GM12865 (cell line): ENCODE measurements around the gene UBTD1.

Source experiments
- DNase-seq: peaks from one replicate; pipeline ENCODE4 v3.0.0; 2010; ENCODE audit warnings: low read depth
- H3K4me3 ChIP-seq: 2 replicates; pipeline ENCODE4 v1.5.1; 2011; ENCODE audit warnings: mild to moderate bottlenecking, low read depth, low read length, control low read depth
- CTCF ChIP-seq: IDR thresholded peaks from 2 replicates; pipeline ENCODE4 v1.5.1; 2011; ENCODE audit warnings: low read length, control low read depth, low read depth, inconsistent platforms; ENCODE audit not compliant: insufficient read depth; ENCODE audit errors: missing control alignments

Gene UBTD1

GRCh38 chr10:97514344-97514743, 15.6 kb downstream of the UBTD1 start:
- no peak for DNase-seq
- H3K4me3 ChIP-seq = no peak overlapping the region
- TF ChIP-seq CTCF = no peak

DNA sequence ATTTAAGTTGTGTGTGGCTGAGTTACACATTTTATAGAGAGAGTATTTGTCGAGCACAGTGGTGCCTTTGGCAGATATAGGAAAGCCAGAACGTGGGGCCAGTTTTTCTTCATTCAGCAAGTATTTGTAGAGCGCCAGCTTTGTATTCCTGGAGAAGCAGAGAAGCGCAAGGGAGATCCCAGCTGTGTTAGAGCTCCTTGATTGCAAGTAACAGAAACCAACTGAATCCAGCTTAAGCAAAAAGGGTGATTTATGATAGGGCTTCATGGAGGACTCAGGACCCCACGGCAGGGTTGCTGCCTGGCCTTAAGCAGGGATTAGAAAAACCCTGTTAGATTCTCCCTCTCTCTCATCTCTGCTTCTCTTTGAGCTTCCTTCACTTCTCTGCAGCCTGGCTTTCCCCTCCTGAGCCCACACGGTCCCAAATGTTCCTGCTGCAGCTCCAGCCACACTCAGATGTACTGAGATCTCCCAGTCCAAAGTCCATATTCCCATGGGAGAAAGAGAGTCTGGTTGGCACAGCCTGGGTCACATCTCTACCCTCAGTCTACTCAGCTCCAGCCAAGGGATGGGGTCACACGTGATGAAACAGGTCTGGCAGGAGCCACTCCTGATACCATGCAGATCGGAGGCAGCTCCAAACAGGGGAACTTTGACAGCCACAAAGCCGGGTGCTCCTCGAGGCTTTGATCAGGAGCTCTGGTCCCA, 16.7 kb downstream of the UBTD1 start:
- DNase-seq = no peak
- no peak for TF ChIP-seq CTCF
- H3K4me3 ChIP-seq = no peak overlapping the region

DNA sequence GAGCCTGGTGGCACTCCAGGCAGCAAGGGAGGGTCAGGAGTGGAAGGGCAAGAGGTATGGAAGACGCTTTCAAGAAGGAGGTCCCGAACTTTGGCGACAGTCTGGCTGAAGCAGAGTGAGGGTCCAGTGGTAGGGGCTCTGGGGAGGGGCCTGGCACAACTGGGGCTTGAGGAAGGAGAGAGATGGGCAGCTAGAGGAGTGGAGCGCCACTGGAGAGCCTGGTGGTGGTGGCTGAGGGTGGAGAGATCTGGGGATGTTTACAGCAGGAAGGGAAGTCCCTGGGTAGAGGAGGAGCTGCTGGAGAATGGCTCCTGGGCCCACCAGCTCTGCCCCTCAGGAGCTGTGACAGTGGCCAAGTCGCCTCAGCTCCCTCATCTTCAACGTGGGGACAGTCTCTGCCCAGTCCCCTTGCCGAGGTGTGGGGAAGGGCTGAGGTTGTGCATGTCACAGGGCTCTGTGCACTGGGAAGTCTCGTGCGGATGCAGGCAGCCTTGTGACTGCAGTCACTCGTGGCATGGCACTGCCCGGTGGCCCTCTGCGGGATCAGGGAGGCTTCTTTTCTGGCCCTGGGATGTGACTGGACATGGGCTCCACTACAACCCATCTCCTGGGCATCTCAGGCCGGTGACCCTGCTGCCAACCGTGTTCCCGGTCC, 18.5 kb downstream of the UBTD1 start:
- no peak overlapping the region for H3K4me3 ChIP-seq
- DNase-seq = no peak
- no peak for TF ChIP-seq CTCF

- no peak for DNase-seq
- no peak for TF ChIP-seq CTCF
These were observed 19.1 kb downstream of the UBTD1 start for GRCh38 chr10:97517778-97518300.

GRCh38 chr10:97518301-97519043, 19.7 kb downstream of the UBTD1 start:
- no peak for TF ChIP-seq CTCF
- no peak overlapping the region for H3K4me3 ChIP-seq
- DNase-seq = no peak

More at GRCh38 chr10:97517778-97518300, 19.1 kb downstream of the UBTD1 start:
- H3K4me3 ChIP-seq = no peak overlapping the region

DNA sequence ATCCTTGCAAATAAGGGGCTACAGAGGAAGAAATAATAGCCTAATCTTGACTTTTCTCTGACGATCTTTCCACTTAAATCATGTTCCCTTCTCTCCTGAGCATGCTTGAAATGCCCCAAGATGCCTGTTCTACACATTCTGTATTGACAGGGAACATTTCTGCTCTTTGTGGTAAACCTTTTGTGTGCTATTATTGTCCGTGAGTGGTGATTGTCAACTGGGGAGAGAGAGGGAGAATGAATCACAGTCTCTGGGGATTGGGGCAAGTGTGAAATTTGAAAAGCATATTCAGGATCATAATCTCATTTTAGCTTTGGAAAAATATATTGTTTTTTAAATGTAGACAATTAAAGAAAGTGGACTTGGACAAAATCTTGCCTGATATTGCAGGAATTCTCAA, 20.6 kb downstream of the UBTD1 start:
- H3K4me3 ChIP-seq = no peak overlapping the region

More for the DNA sequence above, 20.6 kb downstream of the UBTD1 start:
- TF ChIP-seq CTCF = no peak
- DNase-seq = no peak
